IMR-90 (cell line): ENCODE results near the gene ALDOC.

Source experiments
- CTCF ChIP-seq: conservative IDR thresholded peaks from 2 replicates; pipeline ENCODE4 v1.5.1; 2012; ENCODE audit warnings: mild to moderate bottlenecking, low read depth, low read length, improper control_type of control experiment
- ELK1 ChIP-seq: fragments of 150-350 bp; IDR thresholded peaks from 2 replicates; pipeline ENCODE4 v1.6.1; 2016; ENCODE audit warnings: low read depth, mild to moderate bottlenecking, low read length, moderate library complexity, borderline replicate concordance
- NFE2L2 ChIP-seq: fragments of 150-350 bp; IDR thresholded peaks from 2 replicates; pipeline ENCODE4 v1.6.1; 2016; ENCODE audit warnings: low read depth, mild to moderate bottlenecking, low read length
- POLR2A ChIP-seq: IDR thresholded peaks from 2 replicates; pipeline ENCODE4 v1.6.1; 2012; ENCODE audit warnings: mild to moderate bottlenecking, low read depth, low read length
- SMC3 ChIP-seq: fragments of 150-350 bp; IDR thresholded peaks from 2 replicates; pipeline ENCODE4 v1.6.1; 2016; ENCODE audit warnings: low read depth, mild to moderate bottlenecking, antibody characterized with exemption, low read length, moderate library complexity

DNA sequence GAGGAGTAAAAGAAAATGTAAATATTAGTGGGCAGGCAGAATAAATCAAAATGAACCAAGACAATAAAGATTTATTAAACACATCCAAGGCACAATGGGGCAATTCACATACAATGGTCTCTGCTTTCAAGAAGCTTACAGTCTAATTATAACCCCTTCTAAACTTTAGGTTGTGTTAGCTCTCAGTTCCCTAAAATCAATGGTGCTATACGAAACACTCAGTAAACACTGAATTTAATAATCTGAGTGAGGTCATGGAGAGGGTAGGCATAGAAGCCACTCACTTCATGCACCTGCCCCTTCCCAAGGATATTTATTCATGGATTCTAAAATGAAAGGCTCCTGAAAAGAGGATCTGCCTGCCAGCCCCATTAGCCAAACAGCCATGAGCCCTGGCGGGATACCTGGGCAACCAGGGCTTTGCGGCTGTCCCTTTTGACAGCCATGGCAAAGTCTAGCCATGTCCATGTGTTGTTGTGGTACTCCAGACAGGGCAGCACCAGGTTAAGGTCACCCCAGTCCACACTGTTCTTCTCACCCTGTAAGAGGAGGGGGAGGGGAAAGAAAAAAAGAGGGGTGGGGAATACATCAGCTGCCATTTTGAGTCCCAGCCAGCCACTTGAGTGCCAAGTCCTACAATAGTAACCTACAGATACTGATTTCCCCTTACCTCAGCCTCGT is 38.7 kb upstream of the ALDOC start:
- no peak for TF ChIP-seq SMC3
- TF ChIP-seq CTCF = no peak
- TF ChIP-seq NFE2L2 = no peak
- TF ChIP-seq POLR2A = no peak
- TF ChIP-seq ELK1 = no peak
